Measurements from ENCODE around the gene FBXO41.

Gene FBXO41

GRCh38 chr2:73239776-73240175, 44.5 kb downstream of the FBXO41 start:
- FAIRE-seq (no peak), DNase-seq (ENCODE audit: insufficient read length, low spot score) (no peak)
- TF ChIP-seq CTCF (IDR thresholded peaks at IDR 0.05; ENCODE audit: insufficient read depth, missing control alignments), result no peak

GRCh38 chr2:73238976-73239375, 45.3 kb downstream of the FBXO41 start:
- no peak for TF ChIP-seq CTCF (IDR thresholded peaks at IDR 0.05; ENCODE audit: insufficient read depth, missing control alignments)
- FAIRE-seq (no peak), DNase-seq (ENCODE audit: insufficient read length, low spot score) (no peak)

GRCh38 chr2:73238149-73238548, 46.1 kb downstream of the FBXO41 start:
- no peak for FAIRE-seq
- TF ChIP-seq CTCF (IDR thresholded peaks at IDR 0.05; ENCODE audit: insufficient read depth, missing control alignments), result no peak
- DNase-seq (ENCODE audit: insufficient read length, low spot score), result no peak

GRCh38 chr2:73237168-73237567, 47.1 kb downstream of the FBXO41 start:
- FAIRE-seq, result no peak

GRCh38 chr2:73235315-73236028, 48.8 kb downstream of the FBXO41 start:
- no peak for DNase-seq (ENCODE audit: insufficient read length, low spot score)
- no peak for TF ChIP-seq CTCF (IDR thresholded peaks at IDR 0.05; ENCODE audit: insufficient read depth, missing control alignments)
- FAIRE-seq, result no peak

More at GRCh38 chr2:73237168-73237567, 47.1 kb downstream of the FBXO41 start:
- no peak for TF ChIP-seq CTCF (IDR thresholded peaks at IDR 0.05; ENCODE audit: insufficient read depth, missing control alignments)
- no peak for DNase-seq (ENCODE audit: insufficient read length, low spot score)

- peak; percentile 68 for DNase-seq (ENCODE audit: insufficient read length, low spot score)
- TF ChIP-seq CTCF (IDR thresholded peaks at IDR 0.05; ENCODE audit: insufficient read depth, missing control alignments), result no peak
- FAIRE-seq, result no peak
Measured at GRCh38 chr2:73233932-73234832, 50.1 kb downstream of the FBXO41 start, which contains the start of gene CCT7. Gene CCT7, plus strand, starts transcription at chr2:73234308. Its CDS starts 71 bp downstream, at chr2:73234379.
